GM12864 (cell line): ENCODE data around the gene RAF1.
"Not testable (repeated sequence)": the region's sequence is repeated elsewhere in the genome, so short reads cannot be mapped to it uniquely, and the experiment has no call there.

Experiments
- DNase-seq: peaks from one replicate; pipeline ENCODE4 v3.0.0-alpha.2; 2011; ENCODE audit warnings: low read depth
- H3K4me3 ChIP-seq: 2 replicates; pipeline ENCODE4 v1.5.1; 2011; ENCODE audit warnings: mild to moderate bottlenecking, low read depth, low read length, control low read depth
- CTCF ChIP-seq: IDR thresholded peaks from 2 replicates; pipeline ENCODE4 v1.5.1; 2011; ENCODE audit warnings: low read depth, mild to moderate bottlenecking, moderate library complexity, low read length, control low read depth, inconsistent platforms; ENCODE audit errors: missing control alignments

RAF1 gene

DNA sequence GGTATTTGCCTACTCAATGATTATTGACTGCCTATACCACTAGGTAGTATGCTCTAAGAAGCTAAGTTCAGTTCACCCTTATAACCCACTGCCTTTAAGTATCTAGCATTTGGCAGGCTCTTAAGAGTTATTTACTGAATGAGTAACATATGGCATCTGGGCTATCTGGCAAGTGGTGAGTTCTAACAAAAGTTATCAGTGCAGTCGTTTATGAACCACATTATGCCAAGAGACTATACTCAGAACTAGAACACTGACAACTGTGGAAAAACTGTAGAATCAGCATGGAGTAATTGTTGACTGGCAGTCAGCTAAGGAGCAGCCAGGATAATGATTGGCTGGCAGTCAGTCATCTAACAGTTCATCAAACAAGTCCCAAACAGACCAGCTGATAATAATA is 25.8 kb downstream of the RAF1 start:
- no peak overlapping the region for H3K4me3 ChIP-seq
- DNase-seq = no peak
- TF ChIP-seq CTCF = no peak

DNA sequence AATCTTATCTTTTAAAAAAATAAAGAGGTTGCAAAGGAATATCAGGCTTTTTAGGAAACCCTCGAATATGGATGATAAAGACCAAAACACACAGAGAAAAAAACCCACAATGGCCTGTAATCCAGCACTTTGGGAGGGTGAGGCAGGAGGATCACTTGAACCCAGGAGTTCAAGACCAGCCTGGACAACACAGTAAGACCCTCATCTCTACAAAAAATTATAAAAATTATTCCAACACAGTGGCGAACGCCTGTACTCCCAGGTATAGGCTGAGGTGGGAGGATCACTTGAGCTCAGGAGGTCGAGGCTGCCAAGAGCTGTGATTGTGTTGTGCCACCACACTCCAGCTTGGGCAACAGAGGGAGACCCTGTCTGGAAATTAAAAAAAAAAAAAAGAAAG is 30.8 kb downstream of the RAF1 start:
- TF ChIP-seq CTCF = no peak
- no peak overlapping the region for H3K4me3 ChIP-seq
- DNase-seq = no peak

- DNase-seq = no peak
- no peak overlapping the region for H3K4me3 ChIP-seq
- TF ChIP-seq CTCF = no peak
Measured at GRCh38 chr3:12632523-12632922, 31.4 kb downstream of the RAF1 start.

DNA sequence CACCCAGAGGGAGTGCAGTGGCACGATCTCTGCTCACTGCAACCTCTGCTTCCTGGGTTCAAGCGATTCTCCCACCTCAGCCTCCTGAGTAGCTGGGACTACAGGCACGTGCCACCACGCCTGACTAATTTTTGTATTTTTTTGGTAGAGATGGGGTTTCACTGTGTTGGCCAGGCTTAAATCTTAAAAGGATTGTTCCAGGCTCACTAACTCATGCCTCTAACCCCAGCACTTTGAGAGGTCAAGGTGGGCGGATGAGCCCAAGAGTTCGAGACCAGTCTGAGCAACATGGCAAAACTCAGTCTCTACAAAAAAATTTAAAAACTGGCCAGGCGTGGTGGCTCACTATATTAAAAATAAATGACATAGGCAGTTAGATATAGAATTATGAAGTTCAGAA is 33.1 kb downstream of the RAF1 start:
- not testable (repeated sequence) for DNase-seq, H3K4me3 ChIP-seq

DNA sequence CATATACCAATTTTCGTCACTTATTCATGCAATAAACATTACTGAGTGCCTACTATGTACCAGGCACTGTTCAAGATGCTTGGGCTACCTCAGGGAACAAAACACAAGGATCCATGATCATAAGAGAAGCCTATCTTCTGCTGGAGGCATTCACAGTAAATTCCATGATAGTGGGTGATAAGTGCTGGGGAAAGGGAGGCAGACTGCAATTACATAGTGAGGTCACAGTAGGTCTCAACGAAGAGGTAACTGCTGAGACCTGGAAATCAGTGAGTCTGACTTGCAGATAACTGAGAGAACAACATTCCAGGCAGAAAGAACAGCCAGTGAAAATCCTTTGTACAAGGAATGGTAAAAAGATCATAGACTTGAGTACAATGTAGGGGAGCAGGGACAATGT is 33.6 kb downstream of the RAF1 start:
- no peak overlapping the region for H3K4me3 ChIP-seq
- DNase-seq = no peak
- no peak for TF ChIP-seq CTCF

- DNase-seq = no peak
- no peak overlapping the region for H3K4me3 ChIP-seq
- TF ChIP-seq CTCF = no peak
Measured at GRCh38 chr3:12629560-12629959, 34.4 kb downstream of the RAF1 start.

DNA sequence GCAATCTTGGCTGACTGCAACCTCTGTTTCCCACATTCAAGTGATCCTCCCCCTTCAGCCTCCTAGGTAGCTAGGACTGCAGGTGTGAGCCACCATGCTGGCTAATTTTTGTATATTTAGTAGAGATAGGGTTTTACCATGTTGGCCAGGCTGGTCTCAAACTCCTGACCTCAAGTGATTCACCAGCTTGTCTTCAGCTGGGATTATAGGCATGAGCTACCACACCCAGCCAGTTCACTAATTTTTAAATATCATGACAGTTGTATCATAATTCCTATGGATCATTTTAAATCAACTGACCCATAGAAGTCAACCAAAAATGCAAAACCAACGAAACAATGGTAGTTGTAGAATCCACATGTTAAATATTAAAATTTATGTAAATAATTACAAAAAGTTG is 35.1 kb downstream of the RAF1 start:
- DNase-seq = no peak
- no peak for TF ChIP-seq CTCF

DNA sequence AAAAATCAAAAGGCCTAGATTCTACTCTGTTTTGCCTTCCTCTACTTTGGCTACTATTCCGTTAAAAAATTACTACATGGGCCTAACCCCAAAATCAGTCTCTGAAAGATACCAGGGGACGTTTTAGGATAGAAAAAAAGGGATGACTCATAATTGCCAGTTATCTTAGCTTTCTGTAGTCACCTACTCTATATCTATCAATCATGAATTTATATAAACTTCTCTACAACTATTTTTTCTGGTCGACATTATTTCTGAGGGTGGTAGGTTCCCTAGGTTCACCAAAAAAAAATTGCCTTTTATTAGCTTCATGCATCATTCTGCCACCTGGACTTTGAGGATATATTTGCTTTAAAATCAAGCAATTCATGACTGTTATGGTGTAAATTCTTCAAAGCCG is 36.5 kb downstream of the RAF1 start:
- TF ChIP-seq CTCF = no peak

More for the DNA sequence above, 35.1 kb downstream of the RAF1 start:
- H3K4me3 ChIP-seq = no peak overlapping the region

DNA sequence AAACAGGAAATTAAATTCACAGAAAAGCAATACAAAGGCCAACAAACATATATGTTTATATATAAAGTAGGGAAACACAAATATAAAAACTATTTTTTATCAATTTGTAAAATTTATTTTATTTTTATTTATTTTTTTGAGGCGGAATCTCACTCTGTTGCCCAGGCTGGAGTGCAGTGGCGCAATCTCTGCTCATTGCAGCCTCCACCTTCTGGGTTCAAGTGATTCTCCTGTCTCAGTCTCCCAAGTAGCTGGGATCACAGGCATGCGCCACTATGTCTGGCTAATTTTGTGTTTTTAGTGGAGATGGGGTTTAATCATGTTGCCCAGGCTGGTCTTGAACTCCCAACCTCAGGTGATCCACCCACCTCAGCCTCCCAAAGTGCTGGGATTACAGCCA is 39.0 kb downstream of the RAF1 start:
- not testable (repeated sequence) for H3K4me3 ChIP-seq, DNase-seq

More for the DNA sequence above, 36.5 kb downstream of the RAF1 start:
- DNase-seq = no peak
- no peak overlapping the region for H3K4me3 ChIP-seq
